H1 (cell line): Measurements from ENCODE around the gene TAPBPL. TPM values are rescaled to one million over a fixed set of nuclear protein-coding genes. Genes with fewer than 3 reads are reported as not detected.

Source experiments
- CTCF ChIA-PET: fragments of 300-600 bp; sonication (Branson Sonifier 250); formaldehyde crosslinking; loops from one replicate; lab custom pipeline; 2021; ENCODE audit not compliant: partially characterized antibody; lab: Charles Lee
- POLR2A ChIA-PET: fragments of 300-600 bp; sonication (Branson Sonifier 250); formaldehyde crosslinking; loops from one replicate; lab custom pipeline; 2021; ENCODE audit warnings: inconsistent platforms; ENCODE audit not compliant: partially characterized antibody; lab: Charles Lee
- DNase-seq, 2 experiments: peaks; one replicate each; pipeline versions ENCODE4 v3.0.0 to v3.0.0-alpha.2; 2010 to 2022; ENCODE audit warnings: low spot score in 2 of 2, low read depth in 1 of 2, mixed read lengths in 1 of 2
- FAIRE-seq: peaks from 2 replicates; lab custom pipeline; 2011; peaks lifted over from hg19 to GRCh38; lab: Jason Lieb, UNC
- H2AFZ ChIP-seq: 2 replicates; pipeline ENCODE4 v1.8.1; 2012; ENCODE audit warnings: low read length, inconsistent platforms
- H2AK5ac ChIP-seq: 2 replicates; pipeline ENCODE4 v1.6.1; 2013; ENCODE audit warnings: low read depth, low read length
- H2BK120ac ChIP-seq: replicated peaks from 2 replicates; pipeline ENCODE3; 2013; ENCODE audit warnings: low read depth, low read length, inconsistent platforms
- H2BK12ac ChIP-seq: 2 replicates; pipeline ENCODE4 v1.6.1; 2013; ENCODE audit warnings: low read depth, low read length
- H2BK15ac ChIP-seq: 2 replicates; pipeline ENCODE4 v1.6.1; 2013; ENCODE audit warnings: low read length
- H2BK20ac ChIP-seq: 2 replicates; pipeline ENCODE4 v1.6.1; 2013; ENCODE audit warnings: low read length
- H2BK5ac ChIP-seq: 2 replicates; pipeline ENCODE4 v1.6.1; 2013; ENCODE audit warnings: low read depth, low read length
- H3K14ac ChIP-seq: 2 replicates; pipeline ENCODE4 v1.6.1; 2013; ENCODE audit warnings: inconsistent platforms; ENCODE audit not compliant: insufficient read length
- H3K18ac ChIP-seq: 2 replicates; pipeline ENCODE4 v1.6.1; 2013; ENCODE audit warnings: low read length; ENCODE audit errors: extremely low read depth
- H3K23ac ChIP-seq: 2 replicates; pipeline ENCODE4 v1.6.1; 2013; ENCODE audit warnings: inconsistent platforms; ENCODE audit not compliant: insufficient read length
- H3K23me2 ChIP-seq: 2 replicates; pipeline ENCODE4 v1.6.1; 2013; ENCODE audit warnings: low read depth, low read length
- H3K27ac ChIP-seq: 2 replicates; pipeline ENCODE4 v1.6.1; 2011; ENCODE audit warnings: low read depth, low read length, inconsistent platforms
- H3K27me3 ChIP-seq, 4 experiments: replicated peaks in 1 of 4; 1 replicate in 1 of 4; 2 replicates in 3 of 4; pipeline versions ENCODE4 v1.6.1 to v1.8.1; 2011 to 2013; ENCODE audit warnings: low read length in 3 of 4, mild to moderate bottlenecking in 3 of 4, inconsistent platforms in 2 of 4, mixed read lengths in 2 of 4, moderate library complexity in 1 of 4; ENCODE audit not compliant: control insufficient read depth in 3 of 4, insufficient read depth in 3 of 4; ENCODE audit errors: extremely low read depth in 1 of 4
- H3K36me3 ChIP-seq, 4 experiments: 2 replicates each; pipeline versions ENCODE4 v1.6.1 to v1.8.1; 2011 to 2013; ENCODE audit warnings: mild to moderate bottlenecking in 4 of 4, low read length in 3 of 4, moderate library complexity in 2 of 4, control low read depth in 1 of 4, inconsistent platforms in 1 of 4; ENCODE audit not compliant: insufficient read depth in 4 of 4, control insufficient read depth in 2 of 4
- H3K4ac ChIP-seq: replicated peaks from 2 replicates; pipeline ENCODE3; 2013; ENCODE audit warnings: low read length, low read depth, mixed read lengths, inconsistent platforms; ENCODE audit not compliant: insufficient read length
- H3K4me1 ChIP-seq, 4 experiments: replicated peaks in 1 of 4; 1 replicate in 1 of 4; 2 replicates in 3 of 4; pipeline versions ENCODE4 v1.6.1 to v1.8.1; 2011 to 2013; ENCODE audit warnings: low read length in 3 of 4, inconsistent platforms in 2 of 4, mixed read lengths in 1 of 4; ENCODE audit not compliant: insufficient read depth in 4 of 4, control insufficient read depth in 3 of 4
- H3K4me2 ChIP-seq, 2 experiments: 2 replicates each; pipeline versions ENCODE4 v1.6.1 to v1.8.1; 2011 to 2013; ENCODE audit warnings: low read depth in 2 of 2, low read length in 2 of 2, control low read depth in 1 of 2, inconsistent platforms in 1 of 2, mild to moderate bottlenecking in 1 of 2; ENCODE audit not compliant: insufficient read depth in 1 of 2
- H3K4me3 ChIP-seq, 4 experiments: fragments of 200-600, 300-600 bp in 1 of 4; sonication (generic), shearing (Covaris generic), sonication (Bioruptor Twin) in 1 of 4; 2 replicates each; pipeline versions ENCODE4 v1.5.1 to v1.8.1; 2011 to 2016; ENCODE audit warnings: low read length in 4 of 4, low read depth in 3 of 4, control low read depth in 2 of 4, inconsistent platforms in 2 of 4, mild to moderate bottlenecking in 2 of 4, mixed read lengths in 1 of 4, moderate library complexity in 1 of 4; ENCODE audit not compliant: insufficient read depth in 2 of 4; ENCODE audit errors: extremely low read depth in 1 of 4
- H3K56ac ChIP-seq: replicated peaks from 2 replicates; pipeline ENCODE3; 2013; ENCODE audit warnings: low read depth, mild to moderate bottlenecking, mixed read lengths, low read length, inconsistent platforms; ENCODE audit not compliant: insufficient read length
- H3K79me1 ChIP-seq: 2 replicates; pipeline ENCODE4 v1.6.1; 2013; ENCODE audit warnings: low read depth, low read length, control low read depth
- H3K79me2 ChIP-seq, 2 experiments: 2 replicates each; pipeline versions ENCODE4 v1.6.1 to v1.8.1; 2012 to 2013; ENCODE audit warnings: low read length in 2 of 2, mild to moderate bottlenecking in 2 of 2, inconsistent platforms in 1 of 2; ENCODE audit not compliant: insufficient read depth in 2 of 2, control insufficient read depth in 1 of 2
- H3K9ac ChIP-seq, 4 experiments: replicated peaks in 1 of 4; 1 replicate in 1 of 4; 2 replicates in 3 of 4; pipeline versions ENCODE4 v1.6.1 to v1.8.1; 2011 to 2013; ENCODE audit warnings: low read depth in 3 of 4, low read length in 3 of 4, control low read depth in 2 of 4, mild to moderate bottlenecking in 2 of 4, moderate library complexity in 2 of 4, inconsistent platforms in 1 of 4; ENCODE audit errors: extremely low read depth in 1 of 4
- H3K9me3 ChIP-seq, 2 experiments: 2 replicates each; pipeline versions ENCODE4 v1.6.1 to v1.8.1; 2012 to 2013; ENCODE audit warnings: mild to moderate bottlenecking in 2 of 2, moderate library complexity in 2 of 2, control low read depth in 1 of 2, inconsistent platforms in 1 of 2, low read depth in 1 of 2, low read length in 1 of 2, mixed read lengths in 1 of 2; ENCODE audit not compliant: insufficient read depth in 2 of 2
- H4K20me1 ChIP-seq, 2 experiments: replicated peaks in 1 of 2; 2 replicates each; pipeline versions ENCODE3 to v1.8.1; 2011 to 2013; ENCODE audit warnings: inconsistent platforms in 2 of 2, low read length in 2 of 2, mild to moderate bottlenecking in 1 of 2; ENCODE audit not compliant: insufficient read depth in 2 of 2, control insufficient read depth in 1 of 2
- H4K5ac ChIP-seq: 2 replicates; pipeline ENCODE4 v1.6.1; 2013; ENCODE audit warnings: low read length, low read depth, mixed read lengths, inconsistent platforms; ENCODE audit not compliant: insufficient read length
- H4K8ac ChIP-seq: 2 replicates; pipeline ENCODE4 v1.8.0; 2013; ENCODE audit warnings: mild to moderate bottlenecking, moderate library complexity, low read length, inconsistent platforms; ENCODE audit not compliant: insufficient read depth; ENCODE audit errors: extremely low read depth
- H4K91ac ChIP-seq: replicated peaks from 2 replicates; pipeline ENCODE3; 2013; ENCODE audit warnings: low read length, mixed read lengths, inconsistent platforms; ENCODE audit not compliant: insufficient read length
- BCL11A ChIP-seq, 2 experiments: IDR thresholded peaks; one replicate each; pipeline ENCODE4 v1.6.1; 2011; ENCODE audit warnings: low read depth in 2 of 2, low read length in 2 of 2, mild to moderate bottlenecking in 2 of 2
- EGR1 ChIP-seq: IDR thresholded peaks from 2 replicates; pipeline ENCODE4 v1.6.1; 2011; ENCODE audit warnings: low read depth, low read length, borderline replicate concordance
- POLR2A ChIP-seq, 2 experiments: IDR thresholded peaks; 1 replicate in 1 of 2; 2 replicates in 1 of 2; pipeline ENCODE4 v1.6.1; 2011; ENCODE audit warnings: low read depth in 2 of 2, low read length in 2 of 2, mild to moderate bottlenecking in 2 of 2; ENCODE audit errors: control extremely low read depth in 1 of 2
- POLR2AphosphoS5 ChIP-seq: IDR thresholded peaks from 2 replicates; pipeline ENCODE4 v1.6.1; 2011; ENCODE audit warnings: low read depth, low read length
- WGBS, 2 experiments: shearing (Covaris generic) in 1 of 2; methylation state at CpG; one replicate each; pipeline versions ENCODE4 v1.1.6 to v1.1.7; 2013 to 2015; ENCODE audit warnings: low lambda C conversion rate in 2 of 2, mixed read lengths in 2 of 2, inconsistent platforms in 1 of 2, low coverage in 1 of 2, missing lambda C conversion rate in 1 of 2; ENCODE audit not compliant: insufficient replicate concordance in 2 of 2, insufficient coverage in 1 of 2, insufficient read length in 1 of 2; ENCODE audit errors: extremely low coverage in 1 of 2, missing lambda C conversion rate in 1 of 2; 5-methylcytosine and 5-hydroxymethylcytosine counted together
- polyA plus RNA-seq, 7 experiments: library from polyadenylated mRNA; depleted of rRNA in 3 of 7; stranded (reverse) in 5 of 7; unstranded in 2 of 7; fragments of >200 nt in 5 of 7; fragments of 200-250 nt in 2 of 7; gene quantifications; 1 replicate in 5 of 7; 2 replicates in 1 of 7; 4 replicates in 1 of 7; pipeline versions ENCODE4 v1.2.1 to v1.2.3, GENCODE V29; 2011 to 2013; ENCODE audit warnings: missing spikeins in 2 of 7, mixed read lengths in 2 of 7
- total RNA-seq: library from RNA; stranded (reverse); fragmentation: NEBNext Ultra II Directional; extraction: Animal tissue kit (Norgen Biotek cat#: 25700); gene quantifications from 2 replicates; pipeline ENCODE4 v1.2.1, GENCODE V29; 2021

The TAPBPL gene
- total and polyA plus RNA-seq, 2 of the 8 experiments (the other 6 are each of a cell fraction or from before 2014, with no cell fraction given): 0.61 to 1.5 TPM

- H3K23me2 ChIP-seq: no peaks in the 10 kb centered on the region
- H3K9me3 ChIP-seq: no peaks in the 10 kb centered on the region
- no peaks in the 10 kb centered on the region for H3K79me1 ChIP-seq
- H3K4me1 ChIP-seq: no peaks in the 10 kb centered on the region
- H2AK5ac ChIP-seq: no peak overlapping the region
- no peaks in the 10 kb centered on the region for H3K79me2 ChIP-seq
- H4K5ac ChIP-seq: no peak overlapping the region
- ChIA-PET POLR2A (no interaction called here), CTCF (interaction anchor here (0.6 to 1.7 kb wide), 3 partner anchors 49 to 91 kb away, joined by 3 to 5 read pairs (median 3); no protein-coding TSS in a partner anchor)
- no peak overlapping the region for H3K56ac ChIP-seq
- no peak overlapping the region for H3K4me2 ChIP-seq
- no peak overlapping the region for H3K4ac ChIP-seq
- H2BK20ac ChIP-seq: no peak overlapping the region
- no peak overlapping the region for H2BK15ac ChIP-seq
- no peak overlapping the region for H3K27ac ChIP-seq
- no peak overlapping the region for H2BK5ac ChIP-seq
- no peak overlapping the region for H4K91ac ChIP-seq
- H2BK120ac ChIP-seq: no peak overlapping the region
- no peak overlapping the region for H2AFZ ChIP-seq
- no peak overlapping the region for H3K18ac ChIP-seq
- H3K4me3 ChIP-seq: no peak overlapping the region
- no peak overlapping the region for H3K14ac ChIP-seq
- WGBS, 2 experiments: 90% methylated on average over 3 of the region's 3 CpGs; no CpG with 5 or more reads in 1 of the 2 experiments
- no peaks in the 10 kb centered on the region for H4K20me1 ChIP-seq
- no peak overlapping the region for H3K9ac ChIP-seq
- H3K27me3 ChIP-seq: no peaks in the 10 kb centered on the region
- FAIRE-seq: no peak
- H3K36me3 ChIP-seq: no peaks in the 10 kb centered on the region
- no peak for DNase-seq
- no peak overlapping the region for H4K8ac ChIP-seq
- no peak overlapping the region for H3K23ac ChIP-seq
- no peak overlapping the region for H2BK12ac ChIP-seq
- TF ChIP-seq POLR2AphosphoS5 (no peak), POLR2A (IDR thresholded peaks at IDR 0.05; ENCODE audit: control extremely low read depth in 1 of 2, low read depth in 2 of 2, low read length in 2 of 2) (no peak), BCL11A (IDR thresholded peaks at IDR 0.05; ENCODE audit: low read depth in 2 of 2, low read length in 2 of 2) (no peak), EGR1 (no peak)
Measured at GRCh38 chr12:6416596-6416995, 35.2 kb upstream of the TAPBPL start.
